MM.1S (cell line): ENCODE measurements around the gene ACO2.

Source experiments
- CTCF ChIP-seq: fragments of 300-600 bp; sonication (generic); IDR thresholded peaks from 2 replicates; pipeline ENCODE4 v1.5.1; 2016; ENCODE audit warnings: antibody characterized with exemption, low read length, mixed read lengths
- EZH2phosphoT487 ChIP-seq: fragments of 300-600 bp; sonication (generic); IDR thresholded peaks from 2 replicates; pipeline ENCODE4 v1.6.1; 2018; ENCODE audit warnings: antibody characterized with exemption, low read length

DNA sequence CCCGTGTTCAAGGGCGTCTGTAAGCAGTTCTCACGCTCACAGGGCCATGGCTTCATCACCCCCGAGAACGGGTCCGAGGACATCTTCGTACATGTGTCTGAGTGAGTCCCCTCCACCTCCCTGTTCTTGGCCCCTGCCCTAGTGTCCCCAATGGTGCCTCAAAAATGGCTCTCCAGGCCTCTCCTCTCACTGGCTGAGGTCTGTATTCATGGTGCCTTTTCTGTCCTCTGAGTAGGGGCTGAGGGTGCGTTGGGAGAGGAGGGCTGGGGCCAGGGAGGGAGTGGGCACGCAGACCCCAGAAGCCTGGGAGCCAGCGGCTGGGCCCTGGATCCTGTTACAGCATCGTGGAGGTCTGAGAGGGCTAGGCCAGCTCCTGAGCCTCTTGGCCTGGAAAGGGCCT is 104.8 kb downstream of the ACO2 start:
- TF ChIP-seq CTCF (no peak), EZH2phosphoT487 (no peak)
